Measurements from ENCODE around the gene TIRAP.

The TIRAP gene

DNA sequence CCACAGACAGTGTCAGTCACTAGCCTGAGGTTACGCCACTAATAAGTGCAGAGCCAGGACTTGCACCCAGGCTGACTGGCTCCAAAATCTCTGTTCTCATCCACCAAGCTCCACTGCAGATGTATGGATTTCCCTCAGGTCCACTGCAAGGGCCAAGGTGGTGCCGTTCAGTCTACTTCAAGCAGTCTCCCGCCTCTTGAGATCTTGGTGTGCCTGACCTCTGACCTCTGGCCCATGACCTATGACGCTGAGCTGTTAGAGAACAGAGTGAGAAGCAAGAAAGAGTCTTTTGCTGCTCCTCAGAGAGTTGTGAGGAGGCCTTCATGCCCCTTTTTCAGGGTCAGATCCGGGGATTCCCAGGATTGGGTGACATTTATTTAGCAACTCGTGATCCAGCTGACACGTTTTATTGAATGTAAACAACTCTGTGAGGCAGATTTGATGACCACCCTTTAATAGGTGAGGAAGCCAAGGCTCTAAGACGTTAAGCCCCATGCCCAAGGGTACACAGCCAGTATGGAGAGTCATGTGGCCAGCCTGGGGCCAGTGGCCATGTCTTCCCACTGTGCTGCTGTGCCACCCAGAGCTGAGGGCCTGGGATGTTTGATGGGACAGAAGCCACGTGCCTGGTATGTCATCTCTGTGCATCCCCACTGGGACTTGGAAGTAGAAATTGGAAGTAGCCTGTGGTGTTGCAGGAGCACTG lies 46.2 kb downstream of the TIRAP start:
- TF ChIP-seq, protein P1, sequence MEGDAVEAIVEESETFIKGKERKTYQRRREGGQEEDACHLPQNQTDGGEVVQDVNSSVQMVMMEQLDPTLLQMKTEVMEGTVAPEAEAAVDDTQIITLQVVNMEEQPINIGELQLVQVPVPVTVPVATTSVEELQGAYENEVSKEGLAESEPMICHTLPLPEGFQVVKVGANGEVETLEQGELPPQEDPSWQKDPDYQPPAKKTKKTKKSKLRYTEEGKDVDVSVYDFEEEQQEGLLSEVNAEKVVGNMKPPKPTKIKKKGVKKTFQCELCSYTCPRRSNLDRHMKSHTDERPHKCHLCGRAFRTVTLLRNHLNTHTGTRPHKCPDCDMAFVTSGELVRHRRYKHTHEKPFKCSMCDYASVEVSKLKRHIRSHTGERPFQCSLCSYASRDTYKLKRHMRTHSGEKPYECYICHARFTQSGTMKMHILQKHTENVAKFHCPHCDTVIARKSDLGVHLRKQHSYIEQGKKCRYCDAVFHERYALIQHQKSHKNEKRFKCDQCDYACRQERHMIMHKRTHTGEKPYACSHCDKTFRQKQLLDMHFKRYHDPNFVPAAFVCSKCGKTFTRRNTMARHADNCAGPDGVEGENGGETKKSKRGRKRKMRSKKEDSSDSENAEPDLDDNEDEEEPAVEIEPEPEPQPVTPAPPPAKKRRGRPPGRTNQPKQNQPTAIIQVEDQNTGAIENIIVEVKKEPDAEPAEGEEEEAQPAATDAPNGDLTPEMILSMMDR (IDR thresholded peaks at IDR 0.05; ENCODE audit: control insufficient read depth, extremely low read depth, insufficient read depth) = no peak
- no peak overlapping the region for H3K4me3 ChIP-seq (ENCODE audit: low read depth, low read length)
- DNase-seq (ENCODE audit: low read depth) = no peak

DNA sequence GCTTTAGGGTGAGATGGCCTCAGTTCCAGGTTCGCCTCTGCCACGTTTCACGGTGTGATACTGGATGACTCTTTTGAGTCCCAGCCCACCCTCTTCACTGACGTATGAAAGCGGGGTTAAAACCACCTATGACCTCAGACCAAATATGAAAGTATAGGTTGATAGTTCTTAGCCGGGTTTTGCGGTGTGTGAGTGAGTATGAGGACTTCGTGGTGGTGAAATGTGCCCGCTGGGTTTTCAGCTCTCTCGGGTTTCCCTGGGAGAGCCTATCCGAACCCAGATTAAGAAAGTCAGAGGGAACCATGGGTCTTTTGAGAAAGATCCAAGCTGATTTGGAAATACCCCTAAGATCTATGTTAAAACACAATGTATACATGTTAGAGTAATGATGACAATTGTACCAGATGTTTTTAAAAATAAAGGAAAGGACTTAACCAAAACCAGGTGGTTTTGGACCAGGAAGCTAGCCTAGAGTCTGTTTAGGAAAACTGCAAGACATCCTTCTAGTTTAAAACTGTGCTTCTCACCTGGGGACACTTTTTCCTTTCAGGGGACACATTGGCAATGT lies 46.8 kb downstream of the TIRAP start:
- no peak for DNase-seq (ENCODE audit: low read depth)
- TF ChIP-seq, protein P1 (IDR thresholded peaks at IDR 0.05; ENCODE audit: control insufficient read depth, extremely low read depth, insufficient read depth) = no peak
- no peak overlapping the region for H3K4me3 ChIP-seq (ENCODE audit: low read depth, low read length)

DNA sequence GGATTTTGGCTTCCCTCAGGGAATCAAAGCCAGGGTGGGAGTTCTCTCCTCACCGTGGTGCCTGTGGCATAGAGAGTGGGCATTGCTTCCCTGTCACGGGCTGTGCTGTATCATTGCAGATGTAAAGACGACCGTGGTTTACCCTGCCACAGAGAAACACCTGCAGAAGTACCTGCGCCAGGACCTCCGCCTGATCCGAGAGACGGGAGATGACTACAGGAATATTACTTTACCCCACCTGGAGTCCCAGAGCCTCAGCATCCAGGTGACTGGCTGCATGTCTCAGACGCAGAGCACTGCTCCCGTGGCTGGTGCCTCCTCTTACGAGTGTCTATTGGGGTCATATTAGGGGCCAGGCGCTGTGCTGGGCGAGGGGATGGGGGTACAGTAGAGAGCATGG lies 48.4 kb downstream of the TIRAP start:
- no peak overlapping the region for H3K4me3 ChIP-seq (ENCODE audit: low read depth, low read length)
- no peak for DNase-seq (ENCODE audit: low read depth)
- TF ChIP-seq, protein P1 (IDR thresholded peaks at IDR 0.05; ENCODE audit: control insufficient read depth, extremely low read depth, insufficient read depth) = no peak

DNA sequence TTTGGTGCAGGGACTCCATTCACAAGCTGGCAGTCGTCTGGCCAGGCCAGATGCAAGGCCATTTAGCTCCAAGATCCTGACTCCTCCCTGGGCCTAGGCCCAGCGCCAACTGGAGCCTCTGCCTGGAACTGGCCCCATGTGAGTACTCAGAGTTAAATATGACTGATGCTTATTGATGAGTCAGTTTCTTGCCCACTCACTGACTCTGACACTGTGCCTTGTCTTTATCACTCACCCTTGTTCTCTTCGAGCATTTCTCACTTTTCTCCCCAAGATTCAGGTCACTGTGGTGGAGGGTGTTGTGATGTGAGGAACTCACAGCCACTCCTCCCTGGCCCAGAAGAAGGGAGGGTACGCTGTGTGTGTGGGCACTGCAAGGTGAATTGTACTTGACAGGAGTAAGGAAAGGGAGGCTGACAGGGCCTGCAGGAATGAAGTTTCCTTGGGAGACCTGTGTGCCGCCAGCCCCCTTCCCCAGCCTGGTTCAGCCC lies 49.4 kb downstream of the TIRAP start:
- TF ChIP-seq, protein P1 (IDR thresholded peaks at IDR 0.05; ENCODE audit: control insufficient read depth, extremely low read depth, insufficient read depth) = no peak
- no peak overlapping the region for H3K4me3 ChIP-seq (ENCODE audit: low read depth, low read length)
- DNase-seq (ENCODE audit: low read depth) = no peak

DNA sequence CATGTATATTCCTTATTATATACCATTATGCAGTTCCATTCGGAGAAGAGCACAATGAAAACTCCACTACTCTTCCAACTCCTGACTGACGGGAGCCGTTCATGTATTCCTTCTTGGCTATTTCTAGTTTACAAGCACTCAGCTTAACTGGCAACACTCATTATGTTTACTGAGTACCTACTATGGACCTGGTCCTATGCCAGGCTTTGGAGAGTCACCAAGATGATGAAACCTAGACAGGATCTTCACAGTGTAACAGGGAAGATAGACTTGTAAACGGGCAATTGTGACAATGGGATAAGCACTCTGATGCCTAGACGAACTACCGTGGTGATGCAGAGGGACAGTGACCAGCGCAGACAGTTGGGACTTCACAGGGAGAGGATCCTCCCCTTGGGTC lies 50.2 kb downstream of the TIRAP start:
- TF ChIP-seq, protein P1 (IDR thresholded peaks at IDR 0.05; ENCODE audit: control insufficient read depth, extremely low read depth, insufficient read depth) = no peak
- peak; percentile 85 for DNase-seq (ENCODE audit: low read depth)
- H3K4me3 ChIP-seq (ENCODE audit: low read depth, low read length) = no peak overlapping the region

DNA sequence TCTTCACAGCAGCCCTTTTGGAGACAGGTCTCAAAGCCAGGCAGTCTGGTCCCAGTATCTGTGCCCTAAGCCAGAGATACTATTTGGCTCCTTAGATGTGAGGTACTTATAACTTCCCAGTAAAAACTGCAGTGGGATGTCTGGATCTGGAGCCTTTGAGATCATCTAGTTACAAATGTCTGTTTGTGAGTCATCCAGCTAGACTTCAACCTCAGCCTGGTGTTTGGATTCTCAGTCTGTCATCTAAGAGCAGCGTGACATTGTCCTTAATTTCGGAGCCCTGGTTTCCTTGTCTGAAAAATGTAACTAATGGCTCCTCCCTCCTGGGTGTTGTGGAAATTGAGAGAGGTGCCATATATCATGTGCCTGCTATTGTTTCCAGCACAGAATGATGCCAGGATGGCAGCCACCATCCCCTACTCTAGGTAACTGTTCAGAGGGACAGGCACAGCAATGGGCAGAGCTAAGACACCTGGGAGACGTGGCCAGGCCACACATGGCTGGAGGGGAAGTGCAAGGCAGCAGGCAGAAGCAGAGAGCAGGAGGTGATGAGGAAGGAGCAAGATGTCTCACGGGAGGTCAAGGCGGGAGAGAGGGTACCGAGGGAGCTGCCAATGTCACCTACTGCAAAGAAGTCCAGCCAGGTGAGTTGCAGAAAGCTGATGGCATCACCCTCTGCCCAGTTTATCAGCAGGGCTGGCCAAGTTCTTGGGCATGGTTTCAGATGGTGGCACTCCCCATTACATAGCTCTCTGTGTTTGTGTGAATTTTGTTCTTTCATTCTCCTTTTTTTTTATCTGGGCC lies 52.0 kb downstream of the TIRAP start:
- no peak for DNase-seq (ENCODE audit: low read depth)
- TF ChIP-seq, protein P1 (IDR thresholded peaks at IDR 0.05; ENCODE audit: control insufficient read depth, extremely low read depth, insufficient read depth) = no peak
- no peak overlapping the region for H3K4me3 ChIP-seq (ENCODE audit: low read depth, low read length)

All from LNCaP clone FGC (cell line).